Esophagus squamous epithelium (tissue), 4 donors: ENCODE measurements around the gene RPEL1.

Source experiments
- POLR2A ChIP-seq, 4 donors: fragments of 450-650 bp; IDR thresholded peaks; one replicate each; pipeline ENCODE4 v1.6.1; 2017; ENCODE audit warnings: antibody characterized with exemption in 4 of 4, mild to moderate bottlenecking in 4 of 4, moderate library complexity in 3 of 4
- TF ChIP-seq, protein P1 (sequence below), 6 experiments: fragments of 450-650 bp in 4 of 6; fragments of 200-600 bp in 2 of 6; sonication (generic) in 2 of 6; IDR thresholded peaks; one replicate each; pipeline ENCODE4 v1.5.1; 2016 to 2019; ENCODE audit warnings: antibody characterized with exemption in 6 of 6, mild to moderate bottlenecking in 4 of 6, moderate library complexity in 4 of 6

DNA sequence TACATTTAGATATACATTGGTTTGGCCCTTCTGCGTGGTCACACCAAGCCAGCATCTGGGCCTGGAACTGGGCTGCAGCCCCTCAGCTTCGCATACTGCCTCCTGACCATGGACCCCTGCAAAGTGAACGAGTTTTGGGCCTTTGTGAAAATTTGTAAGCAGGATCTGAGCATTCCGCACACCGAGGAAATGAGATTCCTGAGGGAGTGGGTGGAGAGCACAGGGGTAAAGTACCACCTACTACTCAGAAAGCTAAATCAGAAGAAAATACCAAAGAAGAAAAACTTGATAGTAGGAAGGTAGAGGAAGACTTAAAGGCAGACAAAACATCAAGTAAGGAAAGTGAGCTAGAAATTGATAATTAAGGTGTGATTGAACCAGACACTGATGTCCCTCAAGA lies 30.1 kb upstream of the RPEL1 start:
- TF ChIP-seq, protein P1, sequence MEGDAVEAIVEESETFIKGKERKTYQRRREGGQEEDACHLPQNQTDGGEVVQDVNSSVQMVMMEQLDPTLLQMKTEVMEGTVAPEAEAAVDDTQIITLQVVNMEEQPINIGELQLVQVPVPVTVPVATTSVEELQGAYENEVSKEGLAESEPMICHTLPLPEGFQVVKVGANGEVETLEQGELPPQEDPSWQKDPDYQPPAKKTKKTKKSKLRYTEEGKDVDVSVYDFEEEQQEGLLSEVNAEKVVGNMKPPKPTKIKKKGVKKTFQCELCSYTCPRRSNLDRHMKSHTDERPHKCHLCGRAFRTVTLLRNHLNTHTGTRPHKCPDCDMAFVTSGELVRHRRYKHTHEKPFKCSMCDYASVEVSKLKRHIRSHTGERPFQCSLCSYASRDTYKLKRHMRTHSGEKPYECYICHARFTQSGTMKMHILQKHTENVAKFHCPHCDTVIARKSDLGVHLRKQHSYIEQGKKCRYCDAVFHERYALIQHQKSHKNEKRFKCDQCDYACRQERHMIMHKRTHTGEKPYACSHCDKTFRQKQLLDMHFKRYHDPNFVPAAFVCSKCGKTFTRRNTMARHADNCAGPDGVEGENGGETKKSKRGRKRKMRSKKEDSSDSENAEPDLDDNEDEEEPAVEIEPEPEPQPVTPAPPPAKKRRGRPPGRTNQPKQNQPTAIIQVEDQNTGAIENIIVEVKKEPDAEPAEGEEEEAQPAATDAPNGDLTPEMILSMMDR (IDR thresholded peaks at IDR 0.05): no peak
- no peak for TF ChIP-seq POLR2A (IDR thresholded peaks at IDR 0.05)
